Measurements from ENCODE around the gene XKR8.
"Not testable (repeated sequence)": the region's sequence is repeated elsewhere in the genome, so short reads cannot be mapped to it uniquely, and the experiment has no call there.

Gene XKR8

GRCh38 chr1:28002600-28002999 lies 42.8 kb downstream of the XKR8 start:
- no peak overlapping the region for H3K4me3 ChIP-seq (IDR thresholded peaks at IDR 0.05; ENCODE audit: insufficient read depth, low read depth, low read length)
- H3K4me1 ChIP-seq (ENCODE audit: low read depth, poor library complexity, severe bottlenecking), result no peaks in the 10 kb centered on the region
- no peaks in the 10 kb centered on the region for H4K20me1 ChIP-seq (ENCODE audit: insufficient read depth)
- H3K36me3 ChIP-seq (ENCODE audit: insufficient read depth), result peaks cover 4% of the 10 kb centered on the region; the same call in 1 of the 2 replicates
- no peak overlapping the region for H3K4me2 ChIP-seq
- no peaks in the 10 kb centered on the region for H3K27me3 ChIP-seq (ENCODE audit: insufficient read depth, low read depth)
- no peak overlapping the region for H2AFZ ChIP-seq (ENCODE audit: low read depth)
- H3K27ac ChIP-seq, result no peak overlapping the region
- no peak for TF ChIP-seq CTCF (conservative IDR thresholded peaks at IDR 0.05; ENCODE audit: low read depth, low read length)
- H3K79me2 ChIP-seq (ENCODE audit: insufficient read depth, low read depth), result no peaks in the 10 kb centered on the region
- H3K9ac ChIP-seq, result no peak overlapping the region

GRCh38 chr1:28003117-28003516 lies 43.3 kb downstream of the XKR8 start:
- H2AFZ ChIP-seq (ENCODE audit: low read depth); H3K4me1 ChIP-seq (ENCODE audit: low read depth, poor library complexity, severe bottlenecking); H3K9ac ChIP-seq; H3K27me3 ChIP-seq (ENCODE audit: insufficient read depth, low read depth); H3K27ac ChIP-seq; H3K79me2 ChIP-seq (ENCODE audit: insufficient read depth, low read depth); H3K4me3 ChIP-seq (IDR thresholded peaks at IDR 0.05; ENCODE audit: insufficient read depth, low read depth, low read length); H4K20me1 ChIP-seq (ENCODE audit: insufficient read depth); H3K4me2 ChIP-seq; H3K36me3 ChIP-seq (ENCODE audit: insufficient read depth): not testable (repeated sequence)

GRCh38 chr1:28010969-28011368 lies 51.2 kb downstream of the XKR8 start:
- no peak overlapping the region for H3K4me2 ChIP-seq
- H3K9ac ChIP-seq, result no peak overlapping the region
- H4K20me1 ChIP-seq (ENCODE audit: insufficient read depth), result no peaks in the 10 kb centered on the region
- no peak overlapping the region for H3K27ac ChIP-seq
- no peak overlapping the region for H3K4me3 ChIP-seq (IDR thresholded peaks at IDR 0.05; ENCODE audit: insufficient read depth, low read depth, low read length)
- no peaks in the 10 kb centered on the region; the same call in 1 of the 2 replicates for H3K36me3 ChIP-seq (ENCODE audit: insufficient read depth)
- H3K79me2 ChIP-seq (ENCODE audit: insufficient read depth, low read depth), result no peaks in the 10 kb centered on the region
- TF ChIP-seq CTCF (conservative IDR thresholded peaks at IDR 0.05; ENCODE audit: low read depth, low read length), result no peak
- no peak overlapping the region for H2AFZ ChIP-seq (ENCODE audit: low read depth)
- H3K4me1 ChIP-seq (ENCODE audit: low read depth, poor library complexity, severe bottlenecking), result no peaks in the 10 kb centered on the region
- no peaks in the 10 kb centered on the region for H3K27me3 ChIP-seq (ENCODE audit: insufficient read depth, low read depth)
